Skeletal muscle tissue (tissue), 4 donors: ENCODE measurements around the gene C16orf74. TPM values are rescaled to one million over a fixed set of nuclear protein-coding genes. Genes with fewer than 3 reads are reported as not detected.

Experiments
- H3K27ac ChIP-seq: one replicate; pipeline ENCODE4 v1.7.0; 2013; ENCODE audit warnings: mild to moderate bottlenecking, low read depth, low read length, inconsistent platforms
- H3K27me3 ChIP-seq, 3 donors: one replicate each; pipeline ENCODE4 v1.7.0; 2013; ENCODE audit warnings: low read length in 3 of 3; ENCODE audit not compliant: control insufficient read depth in 3 of 3, insufficient read depth in 3 of 3
- H3K36me3 ChIP-seq, 3 donors: one replicate each; pipeline ENCODE4 v1.7.0; 2013; ENCODE audit warnings: low read length in 3 of 3; ENCODE audit not compliant: control insufficient read depth in 3 of 3, insufficient read depth in 3 of 3
- H3K4me1 ChIP-seq, 3 donors: one replicate each; pipeline ENCODE4 v1.7.0; 2013; ENCODE audit warnings: low read length in 3 of 3, mild to moderate bottlenecking in 3 of 3; ENCODE audit not compliant: control insufficient read depth in 3 of 3, insufficient read depth in 3 of 3
- H3K4me3 ChIP-seq, 3 donors: one replicate each; pipeline ENCODE4 v1.7.0; 2013; ENCODE audit warnings: low read length in 3 of 3
- H3K9ac ChIP-seq, 3 donors: one replicate each; pipeline ENCODE4 v1.7.0; 2013; ENCODE audit warnings: low read length in 3 of 3, mild to moderate bottlenecking in 3 of 3, moderate library complexity in 2 of 3, low read depth in 1 of 3
- H3K9me3 ChIP-seq, 3 donors: one replicate each; pipeline ENCODE4 v1.7.0; 2013; ENCODE audit warnings: low read length in 3 of 3; ENCODE audit not compliant: control insufficient read depth in 3 of 3
- total RNA-seq: library from RNA; depleted of rRNA; stranded (reverse); fragments of >200 nt; gene quantifications from one replicate; pipeline ENCODE4 v1.2.3, GENCODE V29; 2014
- donor health status: Osteomylitis.

C16orf74 gene
- total RNA-seq, 1 donor from 2014 or later = 1.0 TPM

DNA sequence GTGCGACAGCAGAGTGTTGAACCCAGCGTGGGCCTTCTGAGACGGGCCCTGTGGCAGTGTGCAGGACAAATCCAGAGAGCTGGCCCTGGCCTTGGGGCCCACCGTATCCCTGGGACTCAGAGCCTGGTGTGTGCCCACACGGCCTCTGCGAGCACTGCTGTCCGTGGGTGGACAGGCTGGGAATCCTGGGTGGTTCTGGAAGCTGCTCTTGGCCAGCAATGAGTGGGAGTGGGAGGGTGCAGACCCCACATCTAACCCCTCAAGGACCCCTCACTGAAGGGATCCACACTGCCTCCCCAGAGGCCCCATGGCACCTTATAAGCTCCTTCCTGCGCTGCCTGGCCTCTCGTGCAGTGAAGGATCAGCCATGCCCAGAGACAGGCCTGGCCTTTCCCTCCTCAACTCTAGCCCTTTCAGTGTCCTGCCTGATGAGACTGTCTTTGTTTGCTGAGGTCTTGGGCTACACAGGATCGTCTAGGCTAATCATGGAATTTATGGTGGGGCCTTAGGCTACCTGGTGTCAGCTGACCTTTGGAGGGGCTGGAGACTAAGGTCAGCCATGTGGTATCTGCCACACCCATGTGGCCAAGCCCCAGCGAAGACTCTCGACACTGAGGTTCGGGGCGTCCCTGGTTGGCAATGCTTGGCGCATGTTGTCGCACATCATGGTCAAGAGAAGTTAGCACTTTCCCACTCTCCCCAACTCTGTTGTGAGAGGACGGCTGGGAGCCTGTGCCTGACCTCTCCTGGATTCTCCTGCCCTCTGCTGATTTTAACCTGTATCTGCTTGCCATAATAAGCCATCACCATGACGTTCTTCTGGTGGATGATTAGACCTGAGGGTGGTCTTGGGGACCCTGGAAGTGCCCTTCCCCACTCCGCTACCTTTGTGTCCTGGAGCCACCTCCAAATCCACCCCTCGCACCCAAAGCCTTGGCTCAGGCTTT lies 45.7 kb downstream of the C16orf74 start:
- Histone ChIP-seq H3K36me3 (no peaks in the 10 kb centered on the region), H3K9ac (no peak overlapping the region), H3K27me3 (peaks cover 0 to 7% (median 6%) of the 10 kb centered on the region in 3 donors), H3K4me1 (no peaks in the 10 kb centered on the region), H3K4me3 (no peak overlapping the region), H3K27ac (no peak overlapping the region), H3K9me3 (peaks cover 0 to 2% (median 0%) of the 10 kb centered on the region in 3 donors)

DNA sequence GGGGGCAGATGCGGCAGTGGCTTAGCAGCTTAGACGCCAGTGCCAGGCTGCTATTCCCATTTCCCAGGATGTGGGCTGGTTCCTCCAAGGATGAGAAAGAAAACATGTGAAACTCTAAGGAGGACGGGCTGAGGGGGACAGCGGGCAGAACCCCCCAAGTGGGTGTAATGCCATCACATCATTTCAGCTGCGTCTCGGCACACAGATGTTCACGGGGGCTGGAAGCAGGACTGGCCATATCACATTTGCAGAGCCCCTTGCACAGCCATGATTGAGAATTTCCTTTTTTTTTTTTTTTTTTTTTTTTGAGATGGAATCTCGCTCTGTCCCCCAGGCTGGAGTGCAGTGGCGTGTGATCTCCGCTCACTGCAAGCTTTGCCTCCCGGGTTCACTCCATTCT lies 46.9 kb downstream of the C16orf74 start:
- peaks cover 0 to 2% (median 0%) of the 10 kb centered on the region in 3 donors for H3K9me3 ChIP-seq
- no peaks in the 10 kb centered on the region for H3K36me3 ChIP-seq
- H3K27me3 ChIP-seq = peaks cover 0 to 7% (median 0%) of the 10 kb centered on the region in 3 donors
- H3K9ac ChIP-seq = no peak overlapping the region
- H3K27ac ChIP-seq = no peak overlapping the region
- no peak overlapping the region for H3K4me3 ChIP-seq
- H3K4me1 ChIP-seq = peaks cover 0 to 7% (median 5%) of the 10 kb centered on the region in 3 donors

DNA sequence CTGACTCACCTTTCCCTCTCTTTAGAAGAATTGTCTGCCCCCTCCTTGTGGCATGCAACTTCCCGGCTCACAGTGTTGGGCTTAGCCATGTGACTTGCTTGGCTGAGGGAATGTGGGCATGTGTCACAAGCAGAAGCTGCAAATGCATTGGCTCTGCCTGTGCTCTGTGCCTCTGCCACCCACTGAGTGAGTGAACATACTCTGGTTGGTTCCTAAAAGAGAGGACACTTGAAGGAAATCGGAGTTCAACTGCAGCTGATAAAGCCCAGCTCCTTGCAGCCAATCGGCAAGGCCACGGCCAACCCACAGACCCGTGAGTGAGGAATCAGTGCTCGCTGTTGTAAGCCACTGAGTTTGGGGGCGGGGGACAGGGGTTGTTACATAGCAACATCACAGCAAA lies 51.3 kb downstream of the C16orf74 start:
- H3K27ac ChIP-seq = no peak overlapping the region
- no peaks in the 10 kb centered on the region for H3K36me3 ChIP-seq
- peaks cover 0 to 7% (median 7%) of the 10 kb centered on the region in 3 donors for H3K4me1 ChIP-seq
- H3K27me3 ChIP-seq = peaks cover 17 to 35% (median 27%) of the 10 kb centered on the region in 3 donors
- H3K9ac ChIP-seq = no peak overlapping the region
- peaks cover 0 to 2% (median 0%) of the 10 kb centered on the region in 3 donors for H3K9me3 ChIP-seq
- no peak overlapping the region for H3K4me3 ChIP-seq

DNA sequence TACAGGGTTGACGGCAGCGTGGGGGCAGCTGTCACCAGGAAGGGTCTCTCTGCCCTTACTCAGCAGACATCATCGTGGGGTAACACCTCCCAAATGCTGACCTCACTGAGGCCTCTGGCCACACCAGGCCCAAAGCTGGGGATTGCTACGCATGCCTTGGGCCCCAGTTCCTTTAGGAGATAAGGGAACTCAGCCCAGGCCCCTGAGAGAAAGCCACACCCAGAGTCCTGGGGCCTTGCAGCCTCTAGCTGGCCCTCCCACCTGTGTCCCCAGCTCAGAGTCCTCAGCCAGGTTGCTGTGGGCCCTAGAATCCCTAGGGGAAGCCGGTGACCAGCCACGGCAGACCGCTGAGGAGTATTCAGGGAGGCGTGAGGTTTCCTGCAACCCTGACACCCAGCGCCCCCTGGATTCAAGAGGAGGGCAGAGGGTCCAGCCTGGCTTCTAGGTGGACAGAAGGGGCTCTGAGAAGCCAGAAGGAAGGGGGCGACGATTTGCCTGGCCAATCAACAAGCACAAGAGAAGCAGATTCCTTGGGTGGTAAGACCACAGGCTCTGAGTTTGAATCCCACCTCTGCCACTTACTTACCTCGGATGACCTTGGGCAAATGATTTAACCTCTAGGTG lies 51.8 kb downstream of the C16orf74 start:
- Histone ChIP-seq H3K9me3 (peaks cover 0 to 2% (median 0%) of the 10 kb centered on the region in 3 donors), H3K36me3 (no peaks in the 10 kb centered on the region), H3K27me3 (peaks cover 17 to 35% (median 27%) of the 10 kb centered on the region in 3 donors), H3K27ac (no peak overlapping the region), H3K4me1 (peaks cover 0 to 7% (median 7%) of the 10 kb centered on the region in 3 donors), H3K9ac (no peak overlapping the region), H3K4me3 (no peak overlapping the region)

DNA sequence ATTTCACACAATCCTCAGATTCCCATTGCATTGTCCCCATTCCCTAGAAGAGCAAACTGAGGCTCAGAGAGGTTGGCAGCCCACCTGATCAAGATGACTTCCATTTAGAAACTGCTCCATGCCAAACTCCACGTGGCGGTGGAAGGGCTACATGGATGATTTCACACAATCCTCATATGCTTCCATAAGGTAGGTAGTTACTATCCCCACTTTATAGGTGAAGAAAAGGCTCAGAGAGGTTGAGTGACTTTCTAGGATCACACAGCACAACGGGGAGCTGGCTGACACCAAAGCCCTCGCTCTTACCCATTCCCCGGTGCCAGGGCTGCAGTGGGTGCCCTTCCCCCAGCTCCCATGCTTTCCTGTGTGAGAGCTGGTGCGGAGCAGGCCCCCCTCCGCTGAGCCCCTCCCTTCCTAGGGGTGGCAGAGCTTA lies 52.4 kb downstream of the C16orf74 start:
- Histone ChIP-seq H3K36me3 (no peaks in the 10 kb centered on the region), H3K27me3 (peaks cover 17 to 35% (median 27%) of the 10 kb centered on the region in 3 donors), H3K9ac (no peak overlapping the region), H3K27ac (no peak overlapping the region), H3K9me3 (peaks cover 0 to 2% (median 0%) of the 10 kb centered on the region in 3 donors), H3K4me1 (peaks cover 0 to 7% (median 7%) of the 10 kb centered on the region in 3 donors), H3K4me3 (no peak overlapping the region)

DNA sequence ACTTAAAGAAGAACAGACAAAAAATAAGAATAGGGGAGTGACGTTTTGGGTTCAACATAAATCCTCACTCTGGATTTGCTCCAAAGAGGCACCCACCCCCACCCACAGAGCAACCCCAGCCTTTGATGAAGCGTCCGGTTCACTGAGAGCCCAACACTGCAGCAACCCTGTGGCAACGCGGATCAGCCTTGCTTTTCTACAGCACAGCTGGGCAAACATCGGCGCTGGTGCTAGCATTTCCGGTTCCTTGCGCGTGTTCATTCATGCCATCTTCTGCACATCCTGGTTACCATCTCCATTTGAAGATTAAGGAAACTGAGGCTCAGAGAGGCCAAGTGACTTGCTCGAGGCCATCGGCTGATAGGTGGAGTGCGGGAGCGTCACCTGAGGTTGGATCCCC lies 53.5 kb downstream of the C16orf74 start:
- peaks cover 0 to 7% (median 7%) of the 10 kb centered on the region in 3 donors for H3K4me1 ChIP-seq
- no peak overlapping the region for H3K9ac ChIP-seq
- no peak overlapping the region for H3K27ac ChIP-seq
- H3K9me3 ChIP-seq = peaks cover 0 to 2% (median 0%) of the 10 kb centered on the region in 3 donors
- no peaks in the 10 kb centered on the region for H3K36me3 ChIP-seq
- H3K4me3 ChIP-seq = no peak overlapping the region
- peaks cover 17 to 35% (median 27%) of the 10 kb centered on the region in 3 donors for H3K27me3 ChIP-seq

DNA sequence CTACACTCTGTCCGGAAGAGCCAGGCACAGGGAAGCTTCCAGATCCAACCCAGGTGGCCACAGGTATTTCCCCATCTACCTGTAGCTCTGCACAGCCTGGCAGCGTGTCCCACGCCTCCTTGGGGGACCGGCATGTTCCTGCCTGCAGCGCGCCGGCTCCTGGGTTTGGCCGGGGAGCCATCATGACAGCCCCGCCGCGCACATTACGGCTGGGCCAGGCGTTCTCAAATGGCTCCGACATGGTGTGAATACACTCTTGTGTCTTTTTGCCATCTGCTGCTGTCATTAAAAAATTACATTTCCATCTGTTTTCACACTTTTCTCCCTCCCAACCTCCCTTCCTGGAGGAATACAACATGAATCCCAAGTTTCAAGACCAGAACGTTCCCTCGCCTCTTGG lies 54.1 kb downstream of the C16orf74 start:
- Histone ChIP-seq H3K36me3 (no peaks in the 10 kb centered on the region), H3K9ac (no peak overlapping the region), H3K27ac (no peak overlapping the region), H3K4me3 (no peak overlapping the region), H3K9me3 (no peaks in the 10 kb centered on the region), H3K4me1 (peaks cover 0 to 7% (median 7%) of the 10 kb centered on the region in 3 donors), H3K27me3 (peaks cover 17 to 35% (median 27%) of the 10 kb centered on the region in 3 donors)

DNA sequence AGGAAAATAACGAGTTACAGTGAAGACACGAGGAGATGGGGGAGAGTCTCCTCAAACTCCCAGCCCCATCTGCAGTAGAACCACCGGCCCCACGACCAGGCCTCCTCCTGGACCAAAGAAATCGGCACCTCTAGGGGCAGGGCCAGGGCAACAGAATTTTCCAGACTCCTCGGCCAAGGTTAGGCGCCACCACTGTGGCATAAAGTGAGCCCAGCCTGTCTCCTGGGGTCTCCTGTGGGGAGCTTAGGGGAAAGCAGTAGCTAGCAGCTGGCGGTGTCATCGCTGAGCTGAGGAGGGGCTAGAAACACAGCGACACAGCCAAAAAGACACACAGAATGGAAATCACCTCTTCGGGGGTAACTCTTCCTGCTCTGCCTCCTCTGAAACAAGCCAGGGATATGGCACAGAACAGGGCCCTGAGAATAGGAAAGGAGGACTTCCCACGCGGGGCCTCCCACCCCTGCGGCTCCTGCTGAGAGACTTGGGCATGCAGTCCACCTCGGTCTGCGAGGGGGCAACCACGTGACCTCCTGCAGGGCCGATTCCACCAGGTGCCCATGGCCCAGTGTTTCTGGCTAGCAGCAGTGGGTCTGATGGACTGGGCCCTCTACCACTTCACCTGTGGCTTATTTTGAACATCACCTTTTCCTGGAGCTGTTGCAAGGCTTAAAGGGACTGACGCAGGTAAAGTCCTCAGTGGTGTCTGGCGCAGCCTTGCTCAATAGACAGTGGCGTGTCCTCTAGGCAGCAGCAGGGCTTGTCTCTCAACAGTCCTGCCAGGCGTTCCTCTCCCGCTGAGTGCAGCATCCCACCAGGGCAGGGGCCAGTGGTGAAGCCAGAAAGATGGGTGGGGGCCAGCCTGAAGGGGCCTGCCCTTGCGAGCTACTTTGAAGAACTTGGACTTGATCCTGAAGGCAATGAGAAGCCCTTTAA lies 55.4 kb downstream of the C16orf74 start:
- H3K27me3 ChIP-seq = peaks cover 17 to 35% (median 27%) of the 10 kb centered on the region in 3 donors
- no peaks in the 10 kb centered on the region for H3K9me3 ChIP-seq
- H3K27ac ChIP-seq = no peak overlapping the region
- H3K36me3 ChIP-seq = no peaks in the 10 kb centered on the region
- H3K4me3 ChIP-seq = no peak overlapping the region
- H3K9ac ChIP-seq = no peak overlapping the region
- H3K4me1 ChIP-seq = peaks cover 0 to 7% (median 7%) of the 10 kb centered on the region in 3 donors

DNA sequence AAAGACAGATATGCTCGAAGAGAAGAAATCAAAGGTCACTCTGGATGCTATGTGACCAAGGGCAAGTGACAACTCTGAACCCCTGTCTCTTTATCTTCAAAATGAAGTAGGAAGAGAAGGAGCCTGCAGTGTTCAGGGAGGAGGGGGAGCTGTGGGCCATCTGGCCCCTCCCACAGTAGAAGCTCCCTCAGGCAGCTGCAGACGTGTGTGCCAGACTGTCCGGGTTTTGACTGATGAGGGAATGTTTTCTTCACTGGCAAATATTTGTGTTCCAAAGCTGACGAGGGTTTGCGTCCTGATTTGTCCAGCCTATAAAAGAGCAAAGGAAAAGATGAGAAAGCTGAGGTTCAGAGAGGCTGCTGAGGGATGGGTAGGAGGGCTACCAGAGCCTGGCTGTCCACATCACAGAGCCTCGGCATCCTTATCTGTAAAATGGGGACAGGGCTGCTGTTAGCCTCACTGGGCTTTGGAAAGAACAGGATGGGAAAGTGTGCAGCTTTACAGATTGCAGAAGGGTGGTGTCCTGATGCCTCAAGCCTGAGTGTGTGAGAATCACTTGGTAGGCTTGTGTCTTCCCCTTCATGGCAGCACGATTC lies 60.3 kb downstream of the C16orf74 start:
- no peak overlapping the region for H3K4me3 ChIP-seq
- peaks cover 6 to 9% (median 8%) of the 10 kb centered on the region in 3 donors for H3K4me1 ChIP-seq
- H3K9me3 ChIP-seq = no peaks in the 10 kb centered on the region
- H3K36me3 ChIP-seq = no peaks in the 10 kb centered on the region
- peaks cover 0 to 5% (median 3%) of the 10 kb centered on the region in 3 donors for H3K27me3 ChIP-seq
- H3K9ac ChIP-seq = no peak overlapping the region
- H3K27ac ChIP-seq = no peak overlapping the region
